ENCODE data around the gene DCST2. TPM values are rescaled to one million over a fixed set of nuclear protein-coding genes. Genes with fewer than 3 reads are reported as not detected.

Gene DCST2
- total and polyA plus RNA-seq, 4 donors, result 0.31 to 1.7 (median 1.2) TPM

GRCh38 chr1:155008015-155008941 lies 25.3 kb downstream of the DCST2 start:
- ATAC-seq (ENCODE audit: insufficient read depth, low FRiP score), result no peak
- H3K36me3 ChIP-seq (ENCODE audit: control insufficient read depth in 4 of 4, insufficient read depth in 4 of 4, low read length in 4 of 4), result no peaks in the 10 kb centered on the region
- H3K27ac ChIP-seq (ENCODE audit: low read depth in 1 of 2, low read length in 1 of 2), result peak overlapping the region; percentile 59 to 63
- no peak overlapping the region for H3K9ac ChIP-seq (ENCODE audit: insufficient read depth in 1 of 2, low read length in 2 of 2)
- TF ChIP-seq CTCF (IDR thresholded peaks at IDR 0.05; ENCODE audit: control extremely low read depth, extremely low read depth), result no peak
- H3K4me3 ChIP-seq, result no peak overlapping the region
- no peaks in the 10 kb centered on the region for H3K27me3 ChIP-seq (ENCODE audit: control insufficient read depth in 3 of 3, insufficient read depth in 3 of 3, low read length in 2 of 3)
- peaks cover 6 to 58% (median 24%) of the 10 kb centered on the region in 5 donors for H3K4me1 ChIP-seq (ENCODE audit: control insufficient read depth in 5 of 5, insufficient read depth in 5 of 5, low read length in 5 of 5)
- DNase-seq, result no peak
- 27 to 42% methylated on average over 15 to 16 of the region's 16 CpGs for WGBS, 2 donors
- no peaks in the 10 kb centered on the region for H3K9me3 ChIP-seq (ENCODE audit: control insufficient read depth in 4 of 4, insufficient read depth in 3 of 4, low read length in 3 of 4)

GRCh38 chr1:155007251-155007828 lies 26.2 kb downstream of the DCST2 start:
- ATAC-seq (ENCODE audit: insufficient read depth, low FRiP score), result no peak
- Histone ChIP-seq H3K9me3 (ENCODE audit: control insufficient read depth in 4 of 4, insufficient read depth in 3 of 4, low read length in 3 of 4) (no peaks in the 10 kb centered on the region), H3K4me1 (ENCODE audit: control insufficient read depth in 5 of 5, insufficient read depth in 5 of 5, low read length in 5 of 5) (peaks cover 6 to 56% (median 27%) of the 10 kb centered on the region in 5 donors), H3K36me3 (ENCODE audit: control insufficient read depth in 4 of 4, insufficient read depth in 4 of 4, low read length in 4 of 4) (no peaks in the 10 kb centered on the region), H3K27me3 (ENCODE audit: control insufficient read depth in 3 of 3, insufficient read depth in 3 of 3, low read length in 2 of 3) (no peaks in the 10 kb centered on the region), H3K27ac (ENCODE audit: low read depth in 1 of 2, low read length in 1 of 2) (peak overlapping the region; percentile 52 to 63), H3K9ac (ENCODE audit: insufficient read depth in 1 of 2, low read length in 2 of 2) (no peak overlapping the region), H3K4me3 (no peak overlapping the region)
- no peak for TF ChIP-seq CTCF (IDR thresholded peaks at IDR 0.05; ENCODE audit: control extremely low read depth, extremely low read depth)
- DNase-seq, result no peak
- 44 to 57% methylated on average over 4 to 6 of the region's 6 CpGs for WGBS, 2 donors

DNA sequence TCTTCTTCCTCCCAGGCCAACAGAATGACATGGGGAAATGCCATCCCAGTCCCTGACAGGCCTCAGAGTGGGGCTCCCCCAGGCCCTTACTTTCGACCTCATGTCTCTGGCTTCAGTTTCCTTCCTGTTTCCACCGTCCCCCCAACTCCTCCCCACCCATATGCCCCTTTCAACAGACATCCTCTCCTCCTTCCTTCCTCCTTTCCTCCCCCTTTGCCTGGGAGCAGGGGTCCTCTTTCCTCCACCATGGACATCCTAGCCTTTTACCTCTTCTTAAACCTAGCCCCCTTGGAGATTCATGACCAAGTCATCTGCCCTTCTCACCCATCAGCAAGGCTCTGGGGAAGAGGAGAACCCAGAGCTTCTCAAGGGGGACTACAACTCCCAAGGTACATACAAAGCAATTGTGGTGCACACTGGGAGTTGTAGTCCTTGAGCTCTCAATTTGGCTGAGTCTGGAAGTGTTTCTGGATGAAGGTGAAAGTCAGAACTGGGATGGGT lies 26.9 kb downstream of the DCST2 start:
- H3K4me3 ChIP-seq, result no peak overlapping the region
- DNase-seq (peak in 2 of 3 donors; percentile 49 to 66), ATAC-seq (ENCODE audit: insufficient read depth, low FRiP score) (no peak)

More for the DNA sequence above, 26.9 kb downstream of the DCST2 start:
- no peak for TF ChIP-seq CTCF (IDR thresholded peaks at IDR 0.05; ENCODE audit: control extremely low read depth, extremely low read depth)
- WGBS, 2 donors, result 15 to 17% methylated on average over 2 of the region's 2 CpGs
- H3K36me3 ChIP-seq (ENCODE audit: control insufficient read depth in 4 of 4, insufficient read depth in 4 of 4, low read length in 4 of 4), result no peaks in the 10 kb centered on the region
- peak overlapping the region; percentile 63 to 68 for H3K27ac ChIP-seq (ENCODE audit: low read depth in 1 of 2, low read length in 1 of 2)
- no peaks in the 10 kb centered on the region for H3K27me3 ChIP-seq (ENCODE audit: control insufficient read depth in 3 of 3, insufficient read depth in 3 of 3, low read length in 2 of 3)
- peaks cover 6 to 49% (median 21%) of the 10 kb centered on the region in 5 donors for H3K4me1 ChIP-seq (ENCODE audit: control insufficient read depth in 5 of 5, insufficient read depth in 5 of 5, low read length in 5 of 5)
- H3K9ac ChIP-seq (ENCODE audit: insufficient read depth in 1 of 2, low read length in 2 of 2), result no peak overlapping the region
- H3K9me3 ChIP-seq (ENCODE audit: control insufficient read depth in 4 of 4, insufficient read depth in 3 of 4, low read length in 3 of 4), result no peaks in the 10 kb centered on the region
